Measurements from ENCODE around the gene GBP2. TPM values are rescaled to one million over a fixed set of nuclear protein-coding genes. Genes with fewer than 3 reads are reported as not detected.

GBP2 gene
- total and polyA plus RNA-seq, 9 of the 15 experiments (the other 6 are each of a cell fraction or from before 2014, with no cell fraction given) = 0.45 to 2.2 (median 0.69) TPM

GRCh38 chr1:89165811-89166210, 39.9 kb upstream of the GBP2 start (continued):
- TF ChIP-seq ZNF280A (IDR thresholded peaks at IDR 0.05; ENCODE audit: low read depth, partially characterized antibody) = no peak
- no peak for TF ChIP-seq ZNF174 (CRISPR knock-in tag; IDR thresholded peaks at IDR 0.05)

DNA sequence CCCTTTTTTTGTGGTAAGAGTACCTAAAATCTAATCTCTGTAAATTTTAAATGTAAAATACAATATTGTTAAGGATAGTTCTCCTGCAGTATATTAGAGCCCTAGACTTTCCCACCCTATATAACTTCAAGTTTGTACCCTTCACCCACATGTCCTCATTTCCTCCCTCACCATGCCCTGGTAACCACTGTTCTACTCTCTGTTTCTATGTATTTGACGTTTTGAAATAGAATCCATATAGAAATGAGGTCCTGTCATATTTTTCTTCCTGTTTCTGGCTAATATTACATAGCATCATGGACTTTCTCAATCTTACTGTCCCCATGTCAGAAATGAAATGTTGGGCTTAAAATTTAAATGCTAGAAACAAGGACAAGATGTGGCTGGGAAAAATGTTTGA, 25.1 kb upstream of the GBP2 start:
- intact Hi-C loops (cut with micrococcal nuclease) (no loop called here), in situ Hi-C loops (cut with MboI) (no loop called here)
- POLR2A ChIA-PET = no interaction called here
- no peaks in the 10 kb centered on the region for H3K9me1 ChIP-seq (ENCODE audit: control insufficient read depth, insufficient read depth, low read length)
- H3K27ac ChIP-seq (ENCODE audit: extremely low read depth, low read depth, low read length) = no peak overlapping the region
- no peaks in the 10 kb centered on the region for H3K4me1 ChIP-seq (replicated peaks in 1 of 2; ENCODE audit: control insufficient read depth in 2 of 2, insufficient read depth in 2 of 2, low read length in 2 of 2)
- WGBS (ENCODE audit: insufficient coverage, low coverage, missing lambda C conversion rate) = 0% methylated on average over 1 of the region's 1 CpG
- no peaks in the 10 kb centered on the region for H3K9me3 ChIP-seq (replicated peaks; ENCODE audit: control insufficient read depth, insufficient read depth, low read depth, low read length)
- H3K9ac ChIP-seq (ENCODE audit: insufficient read depth in 1 of 2, low read depth in 2 of 2, low read length in 2 of 2) = no peak overlapping the region
- no peaks in the 10 kb centered on the region for H3K27me3 ChIP-seq (ENCODE audit: control insufficient read depth in 2 of 2, insufficient read depth in 2 of 2, low read length in 2 of 2)
- CTCF ChIA-PET (ENCODE audit: low intra/inter-chr PET ratio) = no interaction called here
- H3K79me2 ChIP-seq (ENCODE audit: control insufficient read depth, insufficient read depth, low read length) = no peaks in the 10 kb centered on the region
- ATAC-seq (no peak), DNase-seq (ENCODE audit: extremely low read depth in 1 of 4, low spot score in 3 of 4) (no peak), FAIRE-seq (no peak)
- H3K4me2 ChIP-seq (ENCODE audit: insufficient read depth, low read length) = no peak overlapping the region
- no peaks in the 10 kb centered on the region for H3K36me3 ChIP-seq (ENCODE audit: control insufficient read depth, insufficient read depth, low read length)
- H4K20me1 ChIP-seq (replicated peaks; ENCODE audit: control insufficient read depth, insufficient read depth, low read length) = no peaks in the 10 kb centered on the region
- no peak overlapping the region for H3K4me3 ChIP-seq
- TF ChIP-seq ZNF324 (CRISPR knock-in tag; IDR thresholded peaks at IDR 0.05) (no peak), DMBX1 (CRISPR knock-in tag; IDR thresholded peaks at IDR 0.05; ENCODE audit: borderline replicate concordance) (no peak), ETS2 (tag; IDR thresholded peaks at IDR 0.05; ENCODE audit: borderline replicate concordance, poor library complexity, severe bottlenecking) (no peak), TRIM24 (IDR thresholded peaks at IDR 0.05) (no peak), ZNF444 (CRISPR knock-in tag; IDR thresholded peaks at IDR 0.05) (no peak)
- TF ChIP-seq, protein P1, sequence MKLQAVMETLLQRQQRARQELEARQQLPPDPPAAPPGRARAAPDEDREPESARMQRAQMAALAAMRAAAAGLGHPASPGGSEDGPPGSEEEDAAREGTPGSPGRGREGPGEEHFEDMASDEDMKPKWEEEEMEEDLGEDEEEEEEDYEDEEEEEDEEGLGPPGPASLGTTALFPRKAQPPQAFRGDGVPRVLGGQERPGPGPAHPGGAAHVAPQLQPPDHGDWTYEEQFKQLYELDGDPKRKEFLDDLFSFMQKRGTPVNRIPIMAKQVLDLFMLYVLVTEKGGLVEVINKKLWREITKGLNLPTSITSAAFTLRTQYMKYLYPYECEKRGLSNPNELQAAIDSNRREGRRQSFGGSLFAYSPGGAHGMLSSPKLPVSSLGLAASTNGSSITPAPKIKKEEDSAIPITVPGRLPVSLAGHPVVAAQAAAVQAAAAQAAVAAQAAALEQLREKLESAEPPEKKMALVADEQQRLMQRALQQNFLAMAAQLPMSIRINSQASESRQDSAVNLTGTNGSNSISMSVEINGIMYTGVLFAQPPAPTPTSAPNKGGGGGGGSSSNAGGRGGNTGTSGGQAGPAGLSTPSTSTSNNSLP (IDR thresholded peaks at IDR 0.05; ENCODE audit: borderline replicate concordance, low read depth, low read length) = no peak
- BruUV-seq (replicated peaks) = no TSS peak
- H2AFZ ChIP-seq (ENCODE audit: low read depth, low read length) = no peak overlapping the region

Measured in K562 (cell line).